NCI-H2171 (cell line): Measurements from ENCODE around the gene ATXN2.

Experiments used
- DNase-seq: peaks from one replicate; lab custom pipeline; 2025; lab: John Stamatoyannopoulos, UW

The ATXN2 gene

GRCh38 chr12:111436811-111437210, 162.3 kb downstream of the ATXN2 start:
- DNase-seq: no peak

GRCh38 chr12:111436266-111436665, 162.8 kb downstream of the ATXN2 start:
- no peak for DNase-seq

GRCh38 chr12:111435661-111436201, 163.4 kb downstream of the ATXN2 start:
- DNase-seq: no peak

GRCh38 chr12:111434680-111435338, 164.3 kb downstream of the ATXN2 start:
- no peak for DNase-seq

- no peak for DNase-seq
Measured at GRCh38 chr12:111434049-111434448, 165.1 kb downstream of the ATXN2 start.

- no peak for DNase-seq
Measured at GRCh38 chr12:111431772-111432171, 167.3 kb downstream of the ATXN2 start.

GRCh38 chr12:111430433-111431353, 168.4 kb downstream of the ATXN2 start:
- DNase-seq: no peak

- DNase-seq: no peak
Measured at GRCh38 chr12:111429828-111430432, 169.2 kb downstream of the ATXN2 start.

GRCh38 chr12:111428728-111429175, 170.4 kb downstream of the ATXN2 start:
- no peak for DNase-seq

GRCh38 chr12:111428081-111428727, 170.9 kb downstream of the ATXN2 start:
- DNase-seq: no peak

- DNase-seq: no peak
Measured at GRCh38 chr12:111427417-111428074, 171.6 kb downstream of the ATXN2 start.

GRCh38 chr12:111426344-111427185, 172.6 kb downstream of the ATXN2 start:
- no peak for DNase-seq

- DNase-seq: no peak
Measured at GRCh38 chr12:111425655-111426054, 173.5 kb downstream of the ATXN2 start.

GRCh38 chr12:111424793-111425251, 174.3 kb downstream of the ATXN2 start:
- no peak for DNase-seq

- DNase-seq: no peak
Measured at GRCh38 chr12:111424189-111424792, 174.8 kb downstream of the ATXN2 start.

- no peak for DNase-seq
Measured at GRCh38 chr12:111420494-111420893, 178.6 kb downstream of the ATXN2 start.

GRCh38 chr12:111419784-111420183, 179.3 kb downstream of the ATXN2 start:
- no peak for DNase-seq

GRCh38 chr12:111418594-111418880, 180.6 kb downstream of the ATXN2 start:
- DNase-seq: no peak

GRCh38 chr12:111417784-111418593, 181.1 kb downstream of the ATXN2 start:
- no peak for DNase-seq
